ENCODE results near the gene LMNA. TPM values are rescaled to one million over a fixed set of nuclear protein-coding genes. Genes with fewer than 3 reads are reported as not detected.

The LMNA gene
- total RNA-seq, 4 donors from 2014 or later, result 235 to 412 (median 327) TPM

DNA sequence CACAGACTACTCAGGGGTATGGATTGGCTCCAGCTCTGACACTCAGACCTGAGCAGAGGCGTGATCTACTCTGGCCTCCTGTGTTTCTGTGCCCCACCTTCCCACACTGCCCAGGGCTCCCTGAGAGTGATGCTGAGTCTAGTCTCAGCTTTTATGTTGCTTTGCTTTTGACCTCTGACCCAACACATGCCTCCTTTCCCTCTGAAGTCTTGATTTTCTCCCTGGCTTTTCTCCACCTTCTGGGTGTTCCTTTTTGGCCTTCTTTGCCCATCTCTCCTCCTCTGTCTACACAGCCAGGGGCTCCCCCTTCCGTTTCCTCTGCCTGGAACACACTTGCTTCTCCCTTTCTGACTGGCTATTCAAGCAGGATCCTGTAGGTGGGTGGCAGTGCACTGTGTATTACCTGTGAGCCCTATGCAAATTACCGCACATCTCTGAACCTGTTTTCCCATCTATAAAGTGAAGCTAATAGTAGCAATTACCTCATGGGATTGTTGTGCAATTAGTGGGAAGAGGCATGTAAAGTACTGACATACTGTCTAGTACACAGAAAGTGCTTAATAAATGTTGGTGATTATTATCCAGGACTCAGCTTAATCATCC, 18.5 kb upstream of the LMNA start:
- Histone ChIP-seq H3K27me3 (no peaks in the 10 kb centered on the region), H3K36me3 (no peaks in the 10 kb centered on the region), H3K4me1 (peaks cover 4 to 28% of the 10 kb centered on the region in 2 donors), H3K27ac (peak overlapping the region in 1 of 3 donors; percentile 64), H3K9me3 (no peaks in the 10 kb centered on the region), H3K4me3 (replicated peaks in 1 of 3) (no peak overlapping the region)
- no peak for TF ChIP-seq CTCF (IDR thresholded peaks at IDR 0.05)
- no peak for TF ChIP-seq POLR2A (IDR thresholded peaks at IDR 0.05)
- no peak for DNase-seq
- intact Hi-C loops (cut with DNase I), result loop anchor here (2.0 to 5.0 kb wide), 2 partner anchors 35 to 131 kb away; no protein-coding TSS in a partner anchor
- 80 to 84% methylated on average over 3 of the region's 3 CpGs for WGBS, 2 donors

- Histone ChIP-seq H3K4me1 (peaks cover 8 to 31% of the 10 kb centered on the region in 2 donors), H3K27ac (peak overlapping the region; percentile 23 to 89 (median 64)), H3K36me3 (no peaks in the 10 kb centered on the region), H3K27me3 (no peaks in the 10 kb centered on the region), H3K4me3 (replicated peaks in 1 of 3) (no peak overlapping the region), H3K9me3 (no peaks in the 10 kb centered on the region)
- TF ChIP-seq POLR2A (IDR thresholded peaks at IDR 0.05) (no peak), CTCF (IDR thresholded peaks at IDR 0.05) (peak; percentile 88 to 98 (median 94))
- WGBS, 2 donors, result 22 to 38% methylated on average over 12 to 13 of the region's 14 CpGs
- peak; percentile 91 to 92 for DNase-seq
- intact Hi-C loops (cut with DNase I), result loop anchor here (2.0 to 5.0 kb wide), 2 partner anchors 34 to 130 kb away; no protein-coding TSS in a partner anchor
Measured at GRCh38 chr1:156096640-156097391, 17.7 kb upstream of the LMNA start.

- no peaks in the 10 kb centered on the region for H3K27me3 ChIP-seq
- no peak for DNase-seq
- no peak overlapping the region for H3K4me3 ChIP-seq (replicated peaks in 1 of 3)
- no peaks in the 10 kb centered on the region for H3K9me3 ChIP-seq
- H3K27ac ChIP-seq, result peak overlapping the region in 2 of 3 donors; percentile 64 to 89
- no peak for TF ChIP-seq CTCF (IDR thresholded peaks at IDR 0.05)
- no peak for TF ChIP-seq POLR2A (IDR thresholded peaks at IDR 0.05)
- H3K4me1 ChIP-seq, result peaks cover 10 to 39% of the 10 kb centered on the region in 2 donors
- 84 to 89% methylated on average over 5 to 9 of the region's 9 CpGs for WGBS, 2 donors
- H3K36me3 ChIP-seq, result no peaks in the 10 kb centered on the region
- intact Hi-C loops (cut with DNase I), result loop anchor here (2.0 to 5.0 kb wide), 2 partner anchors 33 to 130 kb away; no protein-coding TSS in a partner anchor
Measured at GRCh38 chr1:156097499-156098178, 16.9 kb upstream of the LMNA start.

- Histone ChIP-seq H3K27ac (no peak overlapping the region), H3K27me3 (no peaks in the 10 kb centered on the region), H3K9me3 (no peaks in the 10 kb centered on the region), H3K36me3 (no peaks in the 10 kb centered on the region), H3K4me3 (replicated peaks in 1 of 3) (no peak overlapping the region), H3K4me1 (peaks cover 18 to 50% of the 10 kb centered on the region in 2 donors)
- intact Hi-C loops (cut with DNase I), result loop anchor here (5.0 kb wide), 1 partner anchor 129 kb away; no protein-coding TSS in a partner anchor
- DNase-seq, result no peak
- 80 to 92% methylated on average over 2 of the region's 2 CpGs for WGBS, 2 donors
- TF ChIP-seq POLR2A (IDR thresholded peaks at IDR 0.05), result no peak
- no peak for TF ChIP-seq CTCF (IDR thresholded peaks at IDR 0.05)
Measured at GRCh38 chr1:156098784-156099183, 15.7 kb upstream of the LMNA start.
